ENCODE data around the gene TADA3.

- TF ChIP-seq CTCF (conservative IDR thresholded peaks at IDR 0.05; ENCODE audit: low read depth, low read length) (no peak), CHD1 (IDR thresholded peaks at IDR 0.05; ENCODE audit: low read depth, low read length) (no peak), POLR2A (IDR thresholded peaks at IDR 0.05; ENCODE audit: low read depth, low read length) (no peak), MAFK (IDR thresholded peaks at IDR 0.05; ENCODE audit: low read depth, low read length) (no peak), RAD21 (IDR thresholded peaks at IDR 0.05; ENCODE audit: low read length) (no peak), NFE2L2 (IDR thresholded peaks at IDR 0.05; ENCODE audit: low read depth, low read length) (no peak), FOS (IDR thresholded peaks at IDR 0.05; ENCODE audit: low read depth, low read length) (no peak)
- TF ChIP-seq, protein P1, sequence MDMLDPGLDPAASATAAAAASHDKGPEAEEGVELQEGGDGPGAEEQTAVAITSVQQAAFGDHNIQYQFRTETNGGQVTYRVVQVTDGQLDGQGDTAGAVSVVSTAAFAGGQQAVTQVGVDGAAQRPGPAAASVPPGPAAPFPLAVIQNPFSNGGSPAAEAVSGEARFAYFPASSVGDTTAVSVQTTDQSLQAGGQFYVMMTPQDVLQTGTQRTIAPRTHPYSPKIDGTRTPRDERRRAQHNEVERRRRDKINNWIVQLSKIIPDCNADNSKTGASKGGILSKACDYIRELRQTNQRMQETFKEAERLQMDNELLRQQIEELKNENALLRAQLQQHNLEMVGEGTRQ (IDR thresholded peaks at IDR 0.05; ENCODE audit: low read depth, low read length): no peak
These were observed 14.7 kb upstream of the TADA3 start for GRCh38 chr3:9806688-9807589.

Measured in IMR-90 (cell line).